ENCODE data around the gene ADAM20.

GRCh38 chr14:70576891-70577290, 42.1 kb upstream of the ADAM20 start:
- no peak for TF ChIP-seq CTCF (optimal IDR thresholded peaks at IDR 0.05 in 1 of 3, IDR thresholded peaks at IDR 0.05 in 1 of 3, conservative IDR thresholded peaks at IDR 0.05 in 1 of 3; ENCODE audit: extremely low read depth in 1 of 3, insufficient read depth in 2 of 3, low read length in 3 of 3)
- TF ChIP-seq EZH2 (IDR thresholded peaks at IDR 0.05; ENCODE audit: low read length), result no peak

Measured in keratinocyte (primary cell).